Measurements from ENCODE around the gene EXO5. TPM values are rescaled to one million over a fixed set of nuclear protein-coding genes. Genes with fewer than 3 reads are reported as not detected.

The EXO5 gene
- total RNA-seq, 4 donors from 2014 or later = 6.3 to 10.7 (median 8.1) TPM

GRCh38 chr1:40507973-40508372, 594 bp upstream of the EXO5 start:
- H3K27ac ChIP-seq = peak overlapping the region in 3 of 4 donors; percentile 24 to 73 (median 59)
- no peak for DNase-seq

GRCh38 chr1:40519517-40519916, 10.9 kb downstream of the EXO5 start:
- Histone ChIP-seq H3K27ac (no peak overlapping the region), H3K4me1 (no peaks in the 10 kb centered on the region), H3K27me3 (no peaks in the 10 kb centered on the region), H3K4me3 (no peak overlapping the region), H3K9me3 (peaks cover 0 to 11% (median 0%) of the 10 kb centered on the region in 4 donors), H3K36me3 (peaks cover 0 to 10% (median 0%) of the 10 kb centered on the region in 3 donors)
- no peak for TF ChIP-seq CTCF (IDR thresholded peaks at IDR 0.05)
- TF ChIP-seq POLR2A (IDR thresholded peaks at IDR 0.05) = no peak
- no peak for DNase-seq

More at GRCh38 chr1:40507973-40508372, 594 bp upstream of the EXO5 start:
- no peaks in the 10 kb centered on the region for H3K27me3 ChIP-seq
- H3K36me3 ChIP-seq = no peaks in the 10 kb centered on the region
- H3K9me3 ChIP-seq = peaks cover 0 to 16% (median 0%) of the 10 kb centered on the region in 4 donors
- peak overlapping the region; percentile 53 to 88 (median 74) for H3K4me3 ChIP-seq
- H3K4me1 ChIP-seq = peaks cover 0 to 7% (median 0%) of the 10 kb centered on the region in 4 donors
- no peak for TF ChIP-seq POLR2A (IDR thresholded peaks at IDR 0.05)
- TF ChIP-seq CTCF (IDR thresholded peaks at IDR 0.05) = no peak

GRCh38 chr1:40530735-40531380, 22.3 kb downstream of the EXO5 start:
- no peak for DNase-seq
- TF ChIP-seq POLR2A (IDR thresholded peaks at IDR 0.05) (no peak), CTCF (IDR thresholded peaks at IDR 0.05) (no peak)
- no peaks in the 10 kb centered on the region for H3K27me3 ChIP-seq
- H3K9me3 ChIP-seq = no peaks in the 10 kb centered on the region
- H3K36me3 ChIP-seq = no peaks in the 10 kb centered on the region
- H3K27ac ChIP-seq = peak overlapping the region; percentile 63 to 82 (median 78)
- peaks cover 0 to 15% (median 4%) of the 10 kb centered on the region in 4 donors for H3K4me1 ChIP-seq
- H3K4me3 ChIP-seq = peak overlapping the region; percentile 46 to 73 (median 64)

- H3K9me3 ChIP-seq = no peaks in the 10 kb centered on the region
- H3K27me3 ChIP-seq = no peaks in the 10 kb centered on the region
- H3K36me3 ChIP-seq = no peaks in the 10 kb centered on the region
- H3K4me1 ChIP-seq = peaks cover 0 to 15% (median 4%) of the 10 kb centered on the region in 4 donors
- no peak for TF ChIP-seq CTCF (IDR thresholded peaks at IDR 0.05)
- peak; percentile 19 to 54 for TF ChIP-seq POLR2A (IDR thresholded peaks at IDR 0.05)
- H3K4me3 ChIP-seq = peak within 1 kb of the TSS; percentile 46 to 73 (median 64)
- H3K27ac ChIP-seq = peak within 1 kb of the TSS; percentile 63 to 82 (median 78)
- peak; percentile 85 to 96 (median 88) for DNase-seq
Measured at GRCh38 chr1:40531381-40532061, 23.0 kb downstream of the EXO5 start, which contains the start of gene ZNF684. ZNF684 (plus strand) TSS chr1:40531637; CDS start chr1:40533167, 1,530 bp downstream.

- Histone ChIP-seq H3K36me3 (no peaks in the 10 kb centered on the region), H3K4me1 (peaks cover 0 to 15% (median 4%) of the 10 kb centered on the region in 4 donors), H3K27ac (peak overlapping the region; percentile 63 to 82 (median 78)), H3K9me3 (no peaks in the 10 kb centered on the region), H3K27me3 (no peaks in the 10 kb centered on the region), H3K4me3 (peak overlapping the region; percentile 46 to 73 (median 64))
- DNase-seq = no peak
- TF ChIP-seq POLR2A (IDR thresholded peaks at IDR 0.05) = no peak
- no peak for TF ChIP-seq CTCF (IDR thresholded peaks at IDR 0.05)
Measured at GRCh38 chr1:40532062-40532389, 23.5 kb downstream of the EXO5 start.
